PC-3 (cell line): Measurements from ENCODE around the gene AMELX. TPM values are rescaled to one million over a fixed set of nuclear protein-coding genes. Genes with fewer than 3 reads are reported as not detected.

Experiments
- ATAC-seq: fragments of 200-7000 bp; cut with Tn5 transposase; 2 replicates; pipeline ENCODE4 v1.9.1; 2020; ENCODE audit warnings: mild to moderate bottlenecking, moderate library complexity
- BruUV-seq: library from RNA; stranded (reverse); fragments of 400-500 nt; replicated peaks from 2 replicates; lab custom pipeline; 2021; lab: Mats Ljungman, UMichigan
- CTCF ChIA-PET: fragments of 300-600 bp; sonication (Branson Sonifier 250); formaldehyde crosslinking; loops from one replicate; lab custom pipeline; 2022; ENCODE audit warnings: antibody characterized with exemption; lab: Charles Lee
- POLR2A ChIA-PET: fragments of 300-600 bp; sonication (Branson Sonifier 250); formaldehyde crosslinking; loops from one replicate; lab custom pipeline; 2022; ENCODE audit warnings: antibody characterized with exemption; ENCODE audit not compliant: unreplicated experiment; lab: Charles Lee
- DNase-seq: peaks from one replicate; pipeline ENCODE4 v3.0.0-alpha.2; 2015
- H2AFZ ChIP-seq: fragments of 300-600 bp; sonication (generic); 2 replicates; pipeline ENCODE4 v1.6.0; 2016; ENCODE audit warnings: antibody characterized with exemption, low read length
- H3F3A ChIP-seq: fragments of 300-600 bp; sonication (generic); one replicate; pipeline ENCODE4 v1.6.0; 2017; ENCODE audit warnings: antibody characterized with exemption, low read length, control low read depth, mild to moderate bottlenecking; ENCODE audit not compliant: unreplicated experiment
- H3K27ac ChIP-seq: fragments of 300-600 bp; sonication (generic); 2 replicates; pipeline ENCODE4 v1.5.1; 2016; ENCODE audit warnings: mild to moderate bottlenecking, low read length
- H3K27me3 ChIP-seq: fragments of 300-600 bp; sonication (generic); 2 replicates; pipeline ENCODE4 v1.6.1; 2016; ENCODE audit warnings: low read length, mixed read lengths
- H3K36me3 ChIP-seq: fragments of 300-600 bp; sonication (generic); 2 replicates; pipeline ENCODE4 v1.6.1; 2016; ENCODE audit warnings: low read depth, mixed run types, low read length, mixed read lengths
- H3K4me1 ChIP-seq: fragments of 300-600 bp; sonication (generic); 2 replicates; pipeline ENCODE4 v1.5.1; 2016; ENCODE audit warnings: low read length; ENCODE audit not compliant: insufficient read depth
- H3K4me2 ChIP-seq: fragments of 300-600 bp; sonication (generic); 2 replicates; pipeline ENCODE4 v1.6.0; 2016; ENCODE audit warnings: low read length
- H3K4me3 ChIP-seq: fragments of 300-600 bp; sonication (generic); 2 replicates; pipeline ENCODE4 v1.5.1; 2016; ENCODE audit warnings: mild to moderate bottlenecking, low read length, mixed read lengths
- H3K79me2 ChIP-seq: fragments of 300-600 bp; sonication (generic); 2 replicates; pipeline ENCODE4 v1.6.1; 2017; ENCODE audit warnings: low read length, mixed read lengths
- H3K9ac ChIP-seq: fragments of 300-600 bp; sonication (generic); 2 replicates; pipeline ENCODE4 v1.6.0; 2016; ENCODE audit warnings: mild to moderate bottlenecking, low read length
- H3K9me2 ChIP-seq: fragments of 300-600 bp; sonication (generic); replicated peaks from 2 replicates; pipeline ENCODE4 v1.6.1; 2016; ENCODE audit warnings: mixed run types, low read length, mixed read lengths
- H3K9me3 ChIP-seq: fragments of 300-600 bp; sonication (generic); 2 replicates; pipeline ENCODE4 v1.6.1; 2016; ENCODE audit warnings: low read length, mixed read lengths
- H4K20me1 ChIP-seq: fragments of 300-600 bp; sonication (generic); 2 replicates; pipeline ENCODE4 v1.6.1; 2016; ENCODE audit warnings: low read length, mixed read lengths
- CTCF ChIP-seq: fragments of 300-600 bp; sonication (generic); conservative IDR thresholded peaks from 2 replicates; pipeline ENCODE4 v1.5.1; 2017; ENCODE audit warnings: antibody characterized with exemption, low read depth, mild to moderate bottlenecking, low read length
- EZH2 ChIP-seq: fragments of 300-600 bp; sonication (generic); IDR thresholded peaks from one replicate; pipeline ENCODE4 v1.6.1; 2017; ENCODE audit warnings: antibody characterized with exemption, mild to moderate bottlenecking, low read length; ENCODE audit not compliant: unreplicated experiment
- EZH2phosphoT487 ChIP-seq: fragments of 300-600 bp; sonication (generic); IDR thresholded peaks from 2 replicates; pipeline ENCODE4 v1.6.1; 2018; ENCODE audit warnings: mild to moderate bottlenecking, antibody characterized with exemption, low read length, borderline replicate concordance
- intact Hi-C: fragments of 100-400 bp; cut with micrococcal nuclease; formaldehyde crosslinking; loops from 2 replicates; pipeline ENCODE4 v1.9.0; 2023
- microRNA-seq: library from miRNA; unstranded; fragments of <30 nt; microRNA quantifications from one replicate; pipeline ENCODE4 v1.1.0, GENCODE V29; 2020; ENCODE audit not compliant: unreplicated experiment
- total RNA-seq: library from RNA; depleted of rRNA; stranded (reverse); fragments of >200 nt; gene quantifications from 2 replicates; pipeline ENCODE4 v1.2.3, GENCODE V29; 2014; rRNA removed

The AMELX gene
- total RNA-seq, 1 experiment from 2014 or later = not detected

GRCh38 chrX:11349020-11349419 is 55.8 kb downstream of the AMELX start:
- no peak overlapping the region for H3K27ac ChIP-seq
- DNase-seq (no peak), ATAC-seq (no peak)
- BruUV-seq = no TSS peak
- no peak overlapping the region for H2AFZ ChIP-seq
- H3K9me2 ChIP-seq = no peaks in the 10 kb centered on the region
- intact Hi-C loops = loop anchor here (10.0 kb wide), 3 partner anchors 76 to 204 kb away; no protein-coding TSS in a partner anchor
- H4K20me1 ChIP-seq = no peaks in the 10 kb centered on the region
- H3F3A ChIP-seq = no peaks in the 10 kb centered on the region
- no peaks in the 10 kb centered on the region for H3K9me3 ChIP-seq
- H3K4me1 ChIP-seq = peaks cover 11% of the 10 kb centered on the region; the same call in 1 of the 2 replicates
- CTCF ChIA-PET = no interaction called here
- POLR2A ChIA-PET = no interaction called here
- no peak overlapping the region for H3K9ac ChIP-seq
- H3K27me3 ChIP-seq = no peaks in the 10 kb centered on the region
- TF ChIP-seq EZH2phosphoT487 = no peak
- TF ChIP-seq EZH2 = no peak
- no peak for TF ChIP-seq CTCF
- no peaks in the 10 kb centered on the region for H3K36me3 ChIP-seq
- no peak overlapping the region for H3K4me3 ChIP-seq
- H3K79me2 ChIP-seq = no peaks in the 10 kb centered on the region
- H3K4me2 ChIP-seq = no peak overlapping the region

- no peak overlapping the region for H3K4me2 ChIP-seq
- TF ChIP-seq CTCF (no peak), EZH2 (no peak), EZH2phosphoT487 (no peak)
- no peak overlapping the region for H3K4me3 ChIP-seq
- H3K9me3 ChIP-seq = no peaks in the 10 kb centered on the region
- H3K4me1 ChIP-seq = peaks cover 11% of the 10 kb centered on the region; the same call in 1 of the 2 replicates
- H3K27me3 ChIP-seq = no peaks in the 10 kb centered on the region
- no peaks in the 10 kb centered on the region for H3K9me2 ChIP-seq
- CTCF ChIA-PET = no interaction called here
- no TSS peak for BruUV-seq
- POLR2A ChIA-PET = no interaction called here
- no peak overlapping the region for H3K9ac ChIP-seq
- DNase-seq (no peak), ATAC-seq (no peak)
- no peaks in the 10 kb centered on the region for H3K79me2 ChIP-seq
- H2AFZ ChIP-seq = no peak overlapping the region
- intact Hi-C loops = loop anchor here (10.0 kb wide), 3 partner anchors 75 to 205 kb away; no protein-coding TSS in a partner anchor
- no peak overlapping the region for H3K27ac ChIP-seq
- H3K36me3 ChIP-seq = no peaks in the 10 kb centered on the region
- H3F3A ChIP-seq = no peaks in the 10 kb centered on the region
- no peaks in the 10 kb centered on the region for H4K20me1 ChIP-seq
Observed at GRCh38 chrX:11349661-11350337, 56.6 kb downstream of the AMELX start.

Small RNA genes lying within 50 kb of the gene (microRNA-seq; reads per million reads assigned to microRNA genes)
- 1.0 reads per million for gene MIR548AX

Other genes with a start within 250 kb of the AMELX start
- 44.9 and 54.4 TPM in 2 replicates for gene HCCS, start 182.1 kb upstream of the AMELX start, total RNA-seq